Testis (tissue), 2 donors: ENCODE measurements around the gene TMCO1.

Experiments
- CTCF ChIP-seq, 3 experiments: fragments of 450-650 bp in 2 of 3; fragments of 200-600 bp in 1 of 3; sonication (generic) in 1 of 3; IDR thresholded peaks; one replicate each; pipeline ENCODE4 v1.5.1; 2016 to 2019; ENCODE audit warnings: antibody characterized with exemption in 3 of 3, mild to moderate bottlenecking in 2 of 3, moderate library complexity in 1 of 3
- POLR2A ChIP-seq: fragments of 450-650 bp; IDR thresholded peaks from one replicate; pipeline ENCODE4 v1.6.1; 2017; ENCODE audit warnings: antibody characterized with exemption, mild to moderate bottlenecking, moderate library complexity

- TF ChIP-seq CTCF (IDR thresholded peaks at IDR 0.05) (no peak), POLR2A (no peak)
These were observed 90.2 kb downstream of the TMCO1 start for GRCh38 chr1:165678509-165678908.
